Fibroblast of the conjunctiva (primary cell): ENCODE results near the gene NFATC4.
"Not testable (repeated sequence)": the region's sequence is repeated elsewhere in the genome, so short reads cannot be mapped to it uniquely, and the experiment has no call there.

Experiments used
- DNase-seq: peaks from one replicate; pipeline ENCODE4 v3.0.0-alpha.2; 2010; ENCODE audit warnings: low read depth

The NFATC4 gene

GRCh38 chr14:24368212-24368561 is 203 bp downstream of the NFATC4 start:
- DNase-seq, result no peak

GRCh38 chr14:24368562-24369252 is 723 bp downstream of the NFATC4 start:
- DNase-seq, result peak; percentile 81

- DNase-seq, result no peak
Observed at GRCh38 chr14:24369463-24369862, 1.5 kb downstream of the NFATC4 start.

GRCh38 chr14:24369907-24370687 is 2.1 kb downstream of the NFATC4 start:
- DNase-seq, result no peak

GRCh38 chr14:24370748-24371147 is 2.8 kb downstream of the NFATC4 start:
- no peak for DNase-seq

- DNase-seq, result not testable (repeated sequence)
Observed at GRCh38 chr14:24371605-24372004, 3.6 kb downstream of the NFATC4 start.

- DNase-seq, result no peak
Observed at GRCh38 chr14:24372701-24373416, 4.9 kb downstream of the NFATC4 start.

GRCh38 chr14:24376448-24377070 is 8.6 kb downstream of the NFATC4 start:
- DNase-seq, result no peak

- no peak for DNase-seq
Observed at GRCh38 chr14:24377126-24377525, 9.1 kb downstream of the NFATC4 start.

GRCh38 chr14:24377657-24378056 is 9.7 kb downstream of the NFATC4 start:
- DNase-seq, result no peak

GRCh38 chr14:24378327-24378726 is 10.3 kb downstream of the NFATC4 start:
- DNase-seq, result no peak

GRCh38 chr14:24378981-24379906 is 11.3 kb downstream of the NFATC4 start:
- no peak for DNase-seq

- no peak for DNase-seq
Observed at GRCh38 chr14:24379907-24380730, 12.1 kb downstream of the NFATC4 start.

GRCh38 chr14:24381363-24382063 is 13.5 kb downstream of the NFATC4 start:
- no peak for DNase-seq

GRCh38 chr14:24382064-24382371 is 14.0 kb downstream of the NFATC4 start:
- DNase-seq, result no peak

- no peak for DNase-seq
Observed at GRCh38 chr14:24384169-24384568, 16.2 kb downstream of the NFATC4 start.

- no peak for DNase-seq
Observed at GRCh38 chr14:24385524-24385923, 17.5 kb downstream of the NFATC4 start.

- DNase-seq, result no peak
Observed at GRCh38 chr14:24387009-24387345, 19.0 kb downstream of the NFATC4 start.

GRCh38 chr14:24387579-24387978 is 19.6 kb downstream of the NFATC4 start:
- DNase-seq, result not testable (repeated sequence)

GRCh38 chr14:24388474-24389179 is 20.6 kb downstream of the NFATC4 start:
- no peak for DNase-seq
